GM21367 (cell line): Measurements from ENCODE around the gene MYO7A.

ENCODE experiments used
- ATAC-seq: cut with Tn5 transposase; IDR thresholded peaks from one replicate; pipeline ENCODE4 v1.9.1; 2021; ENCODE audit not compliant: unreplicated experiment

The MYO7A gene

DNA sequence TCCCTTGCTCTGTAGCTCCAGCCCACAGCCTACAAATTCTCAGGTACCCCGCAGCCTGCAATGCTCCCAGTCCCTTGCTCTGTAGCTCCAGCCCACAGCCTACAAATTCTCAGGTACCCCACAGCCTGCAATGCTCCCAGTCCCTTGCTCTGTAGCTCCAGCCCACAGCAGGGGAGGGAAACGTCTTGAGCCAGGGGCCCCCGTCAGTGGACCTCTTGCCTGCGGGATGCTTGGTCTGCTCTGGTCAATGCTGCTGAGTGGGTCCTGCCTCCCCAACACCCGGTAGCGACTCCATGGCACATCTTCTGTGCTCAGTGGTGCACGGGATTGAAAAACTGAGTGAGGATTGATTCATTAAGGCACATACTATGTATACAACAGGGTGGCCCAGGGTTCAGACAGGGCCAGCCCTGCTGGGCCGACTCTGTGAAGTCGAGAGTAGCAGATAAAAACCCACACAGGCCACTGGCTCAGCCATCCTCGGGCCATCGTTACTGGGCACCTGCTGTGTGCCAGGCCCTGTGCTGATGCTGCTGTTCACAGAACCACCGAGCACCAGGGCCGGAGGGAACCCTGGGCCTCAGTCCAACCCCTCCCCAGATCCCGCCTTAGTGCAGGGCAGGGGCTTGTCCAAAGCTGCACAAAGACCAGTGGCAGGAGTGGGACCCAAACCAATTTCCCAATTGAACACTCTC is 69.7 kb downstream of the MYO7A start:
- no peak for ATAC-seq

DNA sequence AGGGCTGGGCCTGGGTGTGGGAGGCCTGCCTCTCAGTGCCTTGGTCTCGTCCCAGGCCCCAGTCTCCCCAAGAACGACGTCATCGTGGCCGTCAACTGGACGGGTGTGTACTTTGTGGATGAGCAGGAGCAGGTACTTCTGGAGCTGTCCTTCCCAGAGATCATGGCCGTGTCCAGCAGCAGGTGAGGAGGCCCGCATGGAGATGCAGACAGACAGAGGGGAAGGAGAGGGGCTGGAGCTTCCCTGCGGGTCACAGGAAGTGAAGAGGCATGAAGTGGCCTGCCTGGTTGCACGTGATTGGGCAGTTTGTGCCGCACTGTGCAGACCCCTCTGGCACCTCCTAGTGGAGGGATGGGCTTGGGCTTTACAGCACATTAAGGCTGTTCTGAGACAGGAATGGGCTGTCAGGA is 70.4 kb downstream of the MYO7A start:
- ATAC-seq, result no peak

DNA sequence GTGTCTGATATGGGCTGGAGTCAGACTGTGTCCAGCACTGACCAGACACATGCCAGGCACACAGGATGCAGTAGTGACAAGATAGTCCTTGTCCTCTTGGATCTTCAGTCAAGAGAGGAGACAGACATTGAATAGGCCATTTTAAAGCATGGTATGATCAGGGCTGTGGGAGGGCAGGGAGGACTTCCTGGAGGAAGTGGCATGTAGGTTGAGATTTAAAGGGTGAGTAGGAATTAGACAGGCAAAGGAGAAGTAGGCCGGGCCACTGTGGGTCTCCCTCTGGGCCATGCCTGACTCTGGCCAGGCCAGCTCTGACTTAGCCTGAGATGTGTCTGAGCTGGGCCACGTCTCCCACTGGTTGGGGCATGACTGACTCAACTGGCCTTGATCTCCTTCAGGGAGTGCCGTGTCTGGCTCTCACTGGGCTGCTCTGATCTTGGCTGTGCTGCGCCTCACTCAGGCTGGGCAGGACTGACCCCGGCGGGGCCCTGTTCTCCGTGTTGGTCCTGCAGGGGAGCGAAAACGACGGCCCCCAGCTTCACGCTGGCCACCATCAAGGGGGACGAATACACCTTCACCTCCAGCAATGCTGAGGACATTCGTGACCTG is 71.2 kb downstream of the MYO7A start:
- ATAC-seq, result no peak

DNA sequence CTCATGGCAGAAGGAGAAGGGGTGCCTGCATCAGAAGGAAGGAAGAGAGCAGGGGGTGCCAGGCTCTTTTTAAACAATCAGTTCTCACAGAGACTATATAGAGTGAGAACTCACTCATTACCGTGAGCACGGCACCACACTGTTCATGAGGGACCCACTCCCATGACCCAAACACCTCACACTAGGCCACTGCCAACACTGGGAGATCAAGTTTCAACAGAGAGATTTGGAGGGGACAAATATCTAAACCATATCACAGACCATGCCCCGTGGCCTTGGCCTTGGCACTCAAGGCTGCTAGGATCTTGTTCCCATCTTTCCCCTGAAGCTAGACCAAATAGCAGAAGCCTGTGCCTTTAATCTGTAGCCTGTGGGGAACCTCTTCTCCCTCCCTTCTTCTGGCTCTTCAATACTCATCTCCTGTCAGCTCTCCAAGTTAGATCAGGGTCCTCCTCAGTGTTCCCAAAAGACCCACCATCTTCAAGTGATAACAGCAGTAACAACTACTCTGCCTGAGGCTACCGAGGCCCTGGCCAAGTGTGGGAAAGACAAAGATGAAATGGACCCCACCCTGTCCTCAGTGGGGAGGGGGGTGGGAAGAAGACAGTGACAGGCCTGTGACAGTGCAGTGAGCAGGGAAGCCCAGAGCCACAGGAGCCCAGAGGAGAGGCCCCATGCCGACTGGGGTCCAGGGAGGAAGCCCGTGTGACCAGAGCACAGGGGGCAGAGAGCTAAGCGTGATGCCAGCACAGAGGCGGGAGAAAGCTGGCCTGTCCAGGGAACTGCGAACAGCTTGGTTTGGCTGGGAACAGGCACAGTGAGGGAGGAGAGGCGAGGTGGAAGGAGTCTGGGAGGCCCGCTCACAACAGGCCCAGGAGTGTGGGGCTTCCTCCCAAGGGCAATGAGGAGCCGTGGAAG is 72.6 kb downstream of the MYO7A start:
- ATAC-seq, result no peak

DNA sequence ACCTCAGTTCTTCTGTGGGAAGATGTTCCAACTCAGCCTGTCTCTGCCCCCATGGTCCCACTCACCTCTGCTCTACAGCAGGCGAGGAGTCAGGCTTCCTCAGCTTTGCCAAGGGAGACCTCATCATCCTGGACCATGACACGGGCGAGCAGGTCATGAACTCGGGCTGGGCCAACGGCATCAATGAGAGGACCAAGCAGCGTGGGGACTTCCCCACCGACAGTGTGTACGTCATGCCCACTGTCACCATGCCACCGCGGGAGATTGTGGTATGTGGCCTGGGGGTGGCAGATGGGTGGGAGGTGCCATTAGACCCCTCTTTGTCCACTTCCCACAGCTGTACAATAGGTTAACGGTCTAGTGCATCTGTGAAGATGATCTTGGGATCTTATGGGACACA is 73.3 kb downstream of the MYO7A start:
- no peak for ATAC-seq

DNA sequence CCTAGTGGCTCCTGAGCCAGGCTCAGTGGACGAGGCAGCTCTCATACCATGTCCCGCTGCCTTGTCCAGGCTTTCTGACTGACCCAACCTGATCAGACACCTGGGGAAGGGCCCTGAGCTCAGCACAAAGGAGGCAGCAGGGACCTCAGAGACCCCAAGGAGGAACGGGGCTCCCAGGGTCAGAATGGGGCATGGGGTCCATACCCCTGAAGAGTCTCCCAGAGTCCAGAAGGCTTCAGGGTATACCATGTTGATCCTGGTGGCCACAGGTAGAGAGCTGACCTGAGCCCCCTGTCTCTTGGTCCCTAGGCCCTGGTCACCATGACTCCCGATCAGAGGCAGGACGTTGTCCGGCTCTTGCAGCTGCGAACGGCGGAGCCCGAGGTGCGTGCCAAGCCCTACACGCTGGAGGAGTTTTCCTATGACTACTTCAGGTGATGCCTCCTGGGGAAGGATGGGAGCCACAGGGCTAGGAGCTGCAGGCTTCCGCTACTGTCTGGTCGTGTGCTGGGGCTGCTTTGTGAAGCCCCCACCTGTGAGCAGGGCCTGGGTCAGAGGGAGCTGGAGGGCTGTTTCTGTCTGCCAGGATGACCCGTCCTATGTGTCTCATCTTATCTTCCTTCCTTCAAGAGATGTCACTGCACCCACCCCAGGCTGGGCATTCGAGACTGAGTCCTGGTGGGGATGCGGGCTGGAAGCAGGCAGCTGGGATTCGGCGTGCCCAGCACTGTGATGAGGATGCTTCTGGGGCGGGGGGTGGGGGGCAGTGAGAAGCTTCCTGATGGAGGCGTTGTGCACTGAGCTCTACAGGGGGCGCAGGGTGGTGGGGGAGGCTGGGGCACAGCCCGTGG is 74.2 kb downstream of the MYO7A start:
- no peak for ATAC-seq

DNA sequence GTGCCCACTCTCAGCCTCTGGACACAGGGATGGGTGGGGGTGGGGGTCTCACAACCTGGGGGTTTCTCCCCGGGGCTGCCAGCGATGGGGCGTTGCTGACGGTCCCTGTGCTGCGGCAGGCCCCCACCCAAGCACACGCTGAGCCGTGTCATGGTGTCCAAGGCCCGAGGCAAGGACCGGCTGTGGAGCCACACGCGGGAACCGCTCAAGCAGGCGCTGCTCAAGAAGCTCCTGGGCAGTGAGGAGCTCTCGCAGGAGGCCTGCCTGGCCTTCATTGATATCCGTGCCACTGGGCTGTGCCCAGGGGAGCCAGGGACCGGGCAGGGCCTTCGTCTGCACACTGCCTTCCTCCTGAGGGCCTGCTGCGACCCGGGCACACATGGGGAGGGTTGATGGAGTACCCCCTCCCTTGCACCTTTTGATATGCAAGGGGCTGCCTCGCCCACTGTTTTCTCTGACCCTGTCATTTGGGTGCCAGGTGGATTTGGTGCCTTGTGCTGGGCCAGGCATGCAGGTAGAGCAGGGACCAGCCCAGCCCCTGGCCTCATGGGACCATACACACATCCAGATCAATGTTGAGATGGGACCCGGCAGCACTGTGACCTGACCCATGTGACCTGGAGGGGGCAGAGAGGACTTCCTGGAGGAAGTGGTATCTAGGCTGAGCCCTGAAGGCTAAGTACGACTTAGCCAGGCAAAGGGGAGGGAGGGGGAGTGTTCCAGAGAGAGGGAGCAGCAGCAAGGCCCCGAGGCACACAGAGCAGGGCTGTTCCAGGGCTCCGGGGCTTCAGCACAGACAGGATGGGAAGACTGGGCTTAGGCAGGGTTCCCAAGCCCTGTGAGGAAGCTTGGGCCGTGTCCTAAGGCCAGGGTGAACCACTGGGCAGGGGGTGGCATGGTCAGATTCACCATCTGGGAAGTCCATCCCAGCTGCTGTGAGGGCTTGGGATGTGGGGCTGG is 75.2 kb downstream of the MYO7A start:
- no peak for ATAC-seq

DNA sequence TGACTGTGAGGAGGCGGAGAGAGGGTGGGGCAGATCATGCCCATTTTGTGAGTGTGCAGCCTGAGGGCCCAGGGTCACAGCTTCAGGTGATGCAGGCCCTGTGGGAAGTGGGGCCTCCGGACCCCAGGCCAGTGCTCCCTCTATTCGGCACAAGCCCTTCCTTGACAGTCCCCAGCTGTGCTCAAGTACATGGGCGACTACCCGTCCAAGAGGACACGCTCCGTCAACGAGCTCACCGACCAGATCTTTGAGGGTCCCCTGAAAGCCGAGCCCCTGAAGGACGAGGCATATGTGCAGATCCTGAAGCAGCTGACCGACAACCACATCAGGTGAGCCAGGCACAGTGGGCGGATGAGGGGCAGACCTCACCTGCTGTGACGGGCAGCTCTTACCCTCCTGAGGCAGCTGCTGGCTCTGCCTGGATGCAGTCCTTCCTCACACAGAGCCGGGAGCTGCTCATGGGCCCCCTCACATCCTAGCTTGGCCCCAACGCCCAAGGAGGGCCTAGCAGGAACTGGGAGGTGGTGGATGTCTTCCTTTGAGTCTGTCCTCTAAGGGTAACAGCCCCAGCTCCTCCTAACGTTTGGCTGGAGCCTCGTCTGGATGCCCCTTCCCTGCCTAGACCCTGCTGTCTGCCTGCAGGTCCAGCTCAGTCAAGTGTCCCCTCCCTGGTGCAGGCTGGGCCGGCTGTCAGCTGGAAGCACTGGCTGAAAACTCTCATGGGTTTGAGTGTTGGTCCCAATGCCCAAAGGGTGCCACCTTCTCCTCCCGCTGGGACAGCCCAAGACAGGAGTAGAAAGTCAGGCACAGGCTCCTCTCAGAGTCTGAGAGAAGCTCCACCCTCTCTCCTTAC is 76.1 kb downstream of the MYO7A start:
- ATAC-seq, result no peak

DNA sequence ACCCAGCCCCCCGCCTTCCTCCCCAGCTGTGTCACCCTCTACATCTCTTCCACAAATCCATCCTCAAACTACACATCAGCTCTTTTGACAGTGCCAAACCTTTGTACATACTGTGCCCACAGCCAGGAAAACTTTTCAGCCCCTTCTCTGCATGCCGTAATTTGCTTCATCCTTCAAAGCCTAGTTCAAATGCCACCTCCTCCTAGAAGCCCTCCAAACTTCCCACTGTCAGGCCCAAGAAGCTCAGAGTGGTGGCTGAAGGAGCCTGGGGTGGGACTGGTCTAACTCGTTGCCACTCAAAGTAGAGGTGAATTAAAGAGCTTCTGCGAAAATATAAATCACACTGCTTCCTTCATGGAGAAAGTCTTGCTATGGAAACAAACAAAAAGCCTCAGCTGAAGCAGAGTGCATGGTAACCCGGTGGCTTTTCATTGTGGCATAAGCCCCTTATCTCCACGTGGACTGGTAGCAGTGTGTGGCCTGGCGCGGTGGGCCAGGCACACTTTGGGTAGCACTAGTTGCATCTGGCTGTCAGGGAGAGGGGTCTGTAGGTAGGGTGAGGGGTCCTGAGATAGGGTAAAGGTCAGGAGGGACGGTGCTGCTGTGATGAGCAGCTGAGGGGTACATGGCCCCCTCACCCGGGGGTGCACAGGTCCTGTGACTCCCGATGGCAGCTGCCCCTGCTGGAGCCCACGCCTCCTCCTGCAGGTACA is 76.9 kb downstream of the MYO7A start:
- no peak for ATAC-seq

DNA sequence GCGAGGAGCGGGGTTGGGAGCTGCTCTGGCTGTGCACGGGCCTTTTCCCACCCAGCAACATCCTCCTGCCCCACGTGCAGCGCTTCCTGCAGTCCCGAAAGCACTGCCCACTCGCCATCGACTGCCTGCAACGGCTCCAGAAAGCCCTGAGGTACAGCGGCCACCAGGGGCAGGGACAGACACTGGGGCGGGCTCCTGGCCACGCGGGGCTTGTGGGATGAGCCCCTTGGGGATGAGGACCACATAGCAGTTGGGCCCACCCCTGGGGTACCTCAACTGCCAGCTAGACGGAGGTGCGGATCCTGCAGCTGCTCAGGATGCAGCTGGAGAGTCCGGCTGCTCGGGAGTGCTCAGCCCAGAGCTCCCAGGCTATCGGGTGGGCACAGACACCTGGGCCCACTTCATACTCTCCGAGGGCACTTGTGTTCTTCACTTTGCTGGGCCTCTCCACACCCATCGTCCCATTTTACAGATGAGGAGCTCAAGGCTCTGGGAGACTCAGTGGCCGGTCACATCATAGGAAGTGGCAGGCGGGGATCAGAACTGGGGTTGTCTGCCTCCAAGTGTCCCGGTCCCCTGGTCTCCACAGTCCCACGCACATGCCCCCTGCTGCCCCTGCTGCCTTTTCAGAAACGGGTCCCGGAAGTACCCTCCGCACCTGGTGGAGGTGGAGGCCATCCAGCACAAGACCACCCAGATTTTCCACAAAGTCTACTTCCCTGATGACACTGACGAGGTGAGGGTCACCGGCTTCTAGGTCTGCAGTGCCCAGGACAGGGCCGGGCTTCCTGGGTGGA is 77.6 kb downstream of the MYO7A start:
- no peak for ATAC-seq

DNA sequence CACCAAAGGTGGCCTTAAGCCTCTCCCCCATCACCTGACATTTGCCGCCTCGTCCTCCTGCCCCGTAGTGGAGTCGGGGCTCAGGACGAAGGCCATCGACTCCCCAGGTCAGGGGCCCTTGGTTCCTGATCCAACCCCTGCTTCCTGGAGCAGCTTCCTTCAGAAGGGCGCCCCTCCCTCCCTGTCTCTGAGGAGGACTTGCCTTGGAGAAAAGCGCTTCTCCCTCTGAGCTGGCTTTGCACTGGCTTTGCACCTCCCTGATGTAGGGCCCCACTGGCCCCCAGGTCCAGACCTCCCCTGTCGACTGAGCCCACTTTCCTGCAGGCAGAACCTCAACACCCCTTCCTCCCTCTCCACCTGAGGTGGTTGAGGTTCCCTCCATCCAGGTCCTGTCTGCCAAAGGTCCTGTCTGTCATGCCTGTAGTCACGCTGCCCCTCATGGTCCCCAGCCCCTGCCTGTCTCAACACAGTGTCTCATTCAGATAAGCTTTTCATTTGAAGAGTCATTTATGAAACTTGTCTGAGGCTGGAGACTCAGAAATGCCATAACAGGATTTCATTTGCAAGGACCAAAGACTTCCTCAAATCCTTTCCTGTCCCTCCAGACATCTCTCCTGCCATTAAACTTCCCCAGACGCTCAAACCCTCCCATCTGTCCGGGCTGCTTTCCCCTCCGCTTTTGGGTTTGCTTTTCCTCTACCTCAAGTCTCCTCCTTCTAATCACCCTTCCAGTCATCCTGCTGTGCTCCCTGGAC is 78.4 kb downstream of the MYO7A start:
- no peak for ATAC-seq

DNA sequence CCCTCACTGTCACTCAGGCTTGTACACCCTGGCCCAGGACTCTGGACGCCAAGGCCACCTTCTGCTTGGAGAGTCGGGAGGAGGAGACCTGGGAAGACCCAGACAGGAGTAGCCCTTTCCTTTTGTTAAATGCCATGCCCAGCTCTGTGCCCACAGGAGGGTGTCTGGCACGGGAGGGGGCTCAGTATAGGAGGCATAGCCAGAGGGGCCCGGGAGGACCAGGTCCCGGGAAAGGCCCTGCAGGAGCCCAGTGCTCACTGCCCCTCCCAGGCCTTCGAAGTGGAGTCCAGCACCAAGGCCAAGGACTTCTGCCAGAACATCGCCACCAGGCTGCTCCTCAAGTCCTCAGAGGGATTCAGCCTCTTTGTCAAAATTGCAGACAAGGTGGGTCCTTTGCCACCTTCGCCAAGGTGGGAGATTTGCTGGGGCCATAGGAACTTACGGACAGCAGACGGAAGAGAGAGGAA is 79.0 kb downstream of the MYO7A start:
- ATAC-seq, result no peak

DNA sequence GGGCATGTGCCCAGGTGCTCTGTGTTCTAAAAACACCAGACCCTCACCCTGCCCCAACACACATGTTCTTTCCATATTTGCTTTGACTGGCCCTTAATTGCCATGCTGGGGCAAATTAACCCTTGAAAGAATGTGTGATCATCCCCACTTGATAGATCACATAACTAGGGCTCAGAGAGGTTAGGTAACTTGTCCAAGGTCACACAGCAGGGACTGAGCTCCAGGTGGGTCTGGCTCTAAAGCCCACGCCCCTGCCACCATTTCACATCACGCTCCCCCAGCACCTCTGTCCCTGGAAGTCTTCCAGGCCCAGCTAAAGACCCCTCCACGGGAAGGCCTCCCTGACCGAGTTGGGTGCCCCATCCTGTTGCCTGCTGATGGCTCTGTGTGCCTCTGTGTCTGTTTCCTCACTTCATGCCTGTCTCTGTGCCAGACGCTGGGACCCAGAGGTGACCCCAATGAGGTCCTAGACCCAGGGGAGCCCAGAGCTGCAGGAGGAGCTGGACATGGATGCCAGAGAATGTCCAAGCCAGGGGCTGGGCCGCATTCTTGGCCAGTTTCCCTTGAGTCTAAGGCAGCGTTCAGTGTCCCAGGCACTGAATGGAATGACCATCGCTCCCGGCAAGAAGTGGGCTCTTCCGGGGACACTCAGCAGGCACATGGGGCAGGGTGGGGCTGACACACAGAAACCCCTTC is 79.7 kb downstream of the MYO7A start:
- ATAC-seq, result no peak

DNA sequence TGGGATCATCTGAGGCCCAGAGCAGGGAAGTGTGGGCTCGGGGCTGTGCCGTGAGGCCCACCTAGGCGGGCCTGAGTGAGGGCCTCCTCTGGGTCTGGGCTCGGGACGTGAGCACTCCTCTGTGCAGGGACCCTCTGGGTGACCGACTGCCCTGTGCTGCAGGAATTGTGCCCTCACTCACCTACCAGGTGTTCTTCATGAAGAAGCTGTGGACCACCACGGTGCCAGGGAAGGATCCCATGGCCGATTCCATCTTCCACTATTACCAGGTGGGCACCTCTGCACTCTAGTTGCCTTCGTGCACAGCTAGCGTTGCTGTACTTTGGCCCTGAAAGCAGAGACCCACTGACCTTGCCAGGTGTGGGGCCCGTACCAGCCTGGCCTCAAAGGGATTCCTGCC is 80.5 kb downstream of the MYO7A start:
- no peak for ATAC-seq

DNA sequence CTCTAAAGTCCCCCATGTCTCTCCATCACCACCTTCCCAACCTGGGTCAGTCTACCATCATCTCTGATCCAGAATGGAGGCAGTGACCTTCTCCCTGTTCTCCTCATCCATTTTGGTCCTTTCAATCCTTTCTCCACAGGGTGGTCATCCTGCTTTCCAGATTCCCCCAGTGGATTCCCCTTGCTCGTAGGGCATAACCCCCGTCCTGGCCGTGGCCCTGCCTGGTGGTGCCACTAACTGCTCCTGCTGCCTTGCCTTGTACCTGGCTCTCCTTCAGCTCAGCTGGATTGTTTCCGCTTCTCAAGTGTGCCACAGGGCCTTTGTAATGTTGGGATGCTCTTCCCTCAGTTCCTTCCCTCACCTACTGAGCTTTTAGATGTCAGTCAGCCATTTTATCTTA is 81.6 kb downstream of the MYO7A start:
- no peak for ATAC-seq

DNA sequence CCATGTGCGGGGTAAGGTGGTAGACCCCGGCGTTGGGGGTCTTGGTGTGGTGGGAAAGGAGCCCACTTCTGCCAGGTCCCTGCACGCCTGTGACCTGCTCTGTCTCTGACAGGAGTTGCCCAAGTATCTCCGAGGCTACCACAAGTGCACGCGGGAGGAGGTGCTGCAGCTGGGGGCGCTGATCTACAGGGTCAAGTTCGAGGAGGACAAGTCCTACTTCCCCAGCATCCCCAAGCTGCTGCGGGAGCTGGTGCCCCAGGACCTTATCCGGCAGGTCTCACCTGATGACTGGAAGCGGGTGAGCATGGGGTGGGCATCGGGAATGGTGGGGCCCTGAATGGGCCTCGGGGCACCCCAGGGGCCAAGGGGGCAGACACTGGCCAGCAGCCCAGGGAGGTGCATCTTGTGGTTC is 83.0 kb downstream of the MYO7A start:
- no peak for ATAC-seq
